NCI-H524 (cell line): Measurements from ENCODE around the gene ELMO2.

Experiments used
- DNase-seq, 2 experiments: peaks; one replicate each; lab custom pipeline; 2025; lab: John Stamatoyannopoulos, UW

ELMO2 gene

GRCh38 chr20:46406200-46406985 lies at the start of gene ELMO2:
Gene ELMO2, minus strand, starts transcription at chr20:46406615. Its CDS starts 12,133 bp downstream, at chr20:46394482.
- peak; percentile 94 to 95 for DNase-seq

- no peak for DNase-seq
Observed at GRCh38 chr20:46455729-46456128, 49.3 kb upstream of the ELMO2 start.

GRCh38 chr20:46446851-46447250 lies 40.4 kb upstream of the ELMO2 start:
- DNase-seq: no peak

- DNase-seq: no peak
Observed at GRCh38 chr20:46439837-46440236, 33.4 kb upstream of the ELMO2 start.

GRCh38 chr20:46438156-46438750 lies 31.8 kb upstream of the ELMO2 start:
- DNase-seq: peak; percentile 77 to 84

- DNase-seq: no peak
Observed at GRCh38 chr20:46435146-46435545, 28.7 kb upstream of the ELMO2 start.

GRCh38 chr20:46434597-46434996 lies 28.2 kb upstream of the ELMO2 start:
- peak in 1 of 2 experiments; percentile 32 for DNase-seq

- peak; percentile 82 to 95 for DNase-seq
Observed at GRCh38 chr20:46433051-46433450, 26.6 kb upstream of the ELMO2 start.

GRCh38 chr20:46430921-46431712 lies 24.7 kb upstream of the ELMO2 start:
- no peak for DNase-seq

GRCh38 chr20:46427384-46427783 lies 21.0 kb upstream of the ELMO2 start:
- no peak for DNase-seq

- DNase-seq: no peak
Observed at GRCh38 chr20:46423882-46424482, 17.6 kb upstream of the ELMO2 start.

GRCh38 chr20:46423342-46423741 lies 16.9 kb upstream of the ELMO2 start:
- no peak for DNase-seq

GRCh38 chr20:46420878-46421277 lies 14.5 kb upstream of the ELMO2 start:
- DNase-seq: peak in 1 of 2 experiments; percentile 61

- DNase-seq: no peak
Observed at GRCh38 chr20:46419882-46420281, 13.5 kb upstream of the ELMO2 start.

GRCh38 chr20:46416839-46417238 lies 10.4 kb upstream of the ELMO2 start:
- DNase-seq: peak in 1 of 2 experiments; percentile 87

GRCh38 chr20:46416421-46416820 lies 10.0 kb upstream of the ELMO2 start:
- peak in 1 of 2 experiments; percentile 87 for DNase-seq

- DNase-seq: no peak
Observed at GRCh38 chr20:46415773-46416172, 9.4 kb upstream of the ELMO2 start.

GRCh38 chr20:46414608-46415007 lies 8.2 kb upstream of the ELMO2 start:
- no peak for DNase-seq

GRCh38 chr20:46411637-46412036 lies 5.2 kb upstream of the ELMO2 start:
- no peak for DNase-seq

- DNase-seq: no peak
Observed at GRCh38 chr20:46408281-46408731, 1.9 kb upstream of the ELMO2 start.

- no peak for DNase-seq
Observed at GRCh38 chr20:46407671-46407996, 1.2 kb upstream of the ELMO2 start.

GRCh38 chr20:46406986-46407670 lies 713 bp upstream of the ELMO2 start:
- DNase-seq: peak; percentile 37 to 59
